ENCODE results near the gene HIBCH. TPM values are rescaled to one million over a fixed set of nuclear protein-coding genes. Genes with fewer than 3 reads are reported as not detected.

Gene HIBCH
- polyA plus RNA-seq, 2 of the 4 experiments (the other 2 are of a cell fraction) = 21.8 to 26.9 TPM

DNA sequence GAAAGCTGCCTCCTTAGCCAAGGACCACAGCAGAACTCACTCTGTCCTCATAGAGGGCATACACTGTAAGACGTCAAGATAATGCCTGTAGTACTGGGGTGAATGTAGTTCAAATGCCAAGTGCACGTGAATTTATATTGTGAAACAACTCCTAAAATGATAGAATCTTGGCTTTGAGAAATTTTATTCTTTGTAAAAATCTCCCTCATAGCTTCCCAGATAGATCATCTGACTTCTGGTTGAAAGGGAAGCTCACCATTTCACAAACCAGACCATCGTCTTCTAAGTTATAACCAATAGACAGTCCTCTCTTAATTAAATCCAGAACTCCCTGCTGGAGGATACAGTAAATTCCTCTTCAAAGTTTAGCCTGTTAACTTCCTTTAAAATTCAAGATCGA, 146.2 kb downstream of the HIBCH start:
- Histone ChIP-seq H3K9me3 (peaks cover 7% of the 10 kb centered on the region; the same call in 1 of the 3 replicates), H3K4me1 (peaks cover 7% of the 10 kb centered on the region; the same call in 1 of the 3 replicates), H3K4me3 (no peak overlapping the region), H3K4me2 (no peak overlapping the region), H3K27ac (no peak overlapping the region)
- WGBS (ENCODE audit: missing lambda C conversion rate) = 55% methylated on average over 4 of the region's 4 CpGs
- FAIRE-seq (no peak), DNase-seq (ENCODE audit: low read depth in 1 of 2, low spot score in 1 of 2) (no peak), ATAC-seq (no peak)
- ChIA-PET CTCF (no interaction called here), POLR2A (no interaction called here)
- TF ChIP-seq EHMT2 (IDR thresholded peaks at IDR 0.05; ENCODE audit: low read depth) (no peak), ZC3H11A (IDR thresholded peaks at IDR 0.05) (no peak), E2F6 (IDR thresholded peaks at IDR 0.05; ENCODE audit: borderline replicate concordance, low read depth) (no peak), BHLHE40 (IDR thresholded peaks at IDR 0.05; ENCODE audit: low read depth, low read length) (no peak), HOXB5 (CRISPR knock-in tag; IDR thresholded peaks at IDR 0.05) (no peak), EP300 (IDR thresholded peaks at IDR 0.05) (no peak), FOSB (CRISPR knock-in tag; IDR thresholded peaks at IDR 0.05) (no peak)
- TF ChIP-seq, protein P1, sequence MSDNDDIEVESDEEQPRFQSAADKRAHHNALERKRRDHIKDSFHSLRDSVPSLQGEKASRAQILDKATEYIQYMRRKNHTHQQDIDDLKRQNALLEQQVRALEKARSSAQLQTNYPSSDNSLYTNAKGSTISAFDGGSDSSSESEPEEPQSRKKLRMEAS (IDR thresholded peaks at IDR 0.05) = no peak

- no peak overlapping the region for H3K4me3 ChIP-seq
- POLR2A ChIA-PET = no interaction called here
- H3K4me2 ChIP-seq = no peak overlapping the region
- WGBS (ENCODE audit: missing lambda C conversion rate) = 22% methylated on average over 2 of the region's 2 CpGs
- TF ChIP-seq FOXS1 (CRISPR knock-in tag; IDR thresholded peaks at IDR 0.05) (no peak), EHF (CRISPR knock-in tag; IDR thresholded peaks at IDR 0.05) (no peak), HOXB5 (CRISPR knock-in tag; IDR thresholded peaks at IDR 0.05) (no peak), REST (IDR thresholded peaks at IDR 0.05) (no peak), RAD21 (conservative IDR thresholded peaks at IDR 0.05 in 1 of 2, IDR thresholded peaks at IDR 0.05 in 1 of 2) (no peak)
- no peak overlapping the region for H3K27ac ChIP-seq
- peaks cover 7% of the 10 kb centered on the region; the same call in 1 of the 3 replicates for H3K4me1 ChIP-seq
- DNase-seq (ENCODE audit: low read depth in 1 of 2, low spot score in 1 of 2) (no peak), FAIRE-seq (no peak), ATAC-seq (no peak)
- CTCF ChIA-PET = interaction anchor here (0.6 to 4.5 kb wide), 4 partner anchors 10 to 512 kb away, joined by 3 to 26 read pairs (median 4); a partner anchor contains a TSS
- H3K9me3 ChIP-seq = peaks cover 7% of the 10 kb centered on the region; the same call in 1 of the 3 replicates
These were observed 149.0 kb downstream of the HIBCH start for GRCh38 chr2:190170673-190171072.

DNA sequence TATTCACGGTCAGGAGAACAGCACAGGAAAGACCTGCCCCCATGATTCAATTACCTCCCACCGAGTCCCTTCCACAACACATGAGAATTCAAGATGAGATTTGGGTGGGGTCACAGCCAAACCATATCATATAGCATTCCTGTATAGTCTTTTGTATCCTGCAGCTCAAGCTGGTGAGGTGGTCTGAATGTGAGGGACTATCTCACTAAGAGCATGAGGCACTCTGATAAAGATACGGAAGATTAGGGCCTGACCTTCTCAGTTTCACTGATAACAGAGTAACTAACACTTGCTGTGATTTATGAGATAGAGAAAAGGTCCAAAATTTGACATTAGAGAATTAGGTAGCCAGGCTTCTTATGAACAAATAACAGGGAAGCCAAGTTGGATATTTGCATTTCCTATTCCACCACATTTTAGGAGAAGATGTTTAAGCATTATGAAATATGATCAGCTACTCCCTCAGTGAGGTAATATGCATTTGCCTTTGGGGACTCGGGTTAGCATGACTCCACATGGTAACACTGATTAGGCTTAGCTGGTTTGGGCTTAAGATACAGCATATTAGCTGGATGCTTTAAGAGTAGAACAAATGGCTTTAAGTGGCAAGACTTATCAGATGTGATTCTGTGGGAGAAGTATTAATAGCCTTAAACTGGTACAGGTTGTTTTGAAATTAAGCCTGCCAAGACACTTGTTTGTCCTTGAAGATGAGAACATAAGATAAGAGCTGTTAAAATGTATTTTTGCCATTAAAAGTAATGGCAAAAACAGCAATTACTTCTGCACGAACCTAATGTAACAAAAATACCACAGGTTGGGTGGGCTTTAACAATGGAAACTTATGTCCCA, 150.2 kb downstream of the HIBCH start:
- Histone ChIP-seq H3K4me2 (no peak overlapping the region), H3K27ac (no peak overlapping the region), H3K4me1 (peaks cover 7% of the 10 kb centered on the region; the same call in 1 of the 3 replicates), H3K9me3 (peaks cover 13% of the 10 kb centered on the region; the same call in 1 of the 3 replicates), H3K4me3 (no peak overlapping the region)
- ChIA-PET CTCF (interaction anchor here (4.5 kb wide), 1 partner anchor 11 kb away, joined by 26 read pairs; a partner anchor contains a TSS), POLR2A (no interaction called here)
- ATAC-seq = no peak
- FAIRE-seq = no peak
- no peak for DNase-seq (ENCODE audit: low read depth in 1 of 2, low spot score in 1 of 2)
- WGBS (ENCODE audit: missing lambda C conversion rate) = 46% methylated on average over 5 of the region's 5 CpGs
- TF ChIP-seq ZFP36 (IDR thresholded peaks at IDR 0.05; ENCODE audit: borderline replicate concordance, partially characterized antibody) (no peak), GATA3 (IDR thresholded peaks at IDR 0.05; ENCODE audit: borderline replicate concordance) (no peak), HMGXB4 (CRISPR knock-in tag; IDR thresholded peaks at IDR 0.05; ENCODE audit: borderline replicate concordance) (no peak), KDM5A (IDR thresholded peaks at IDR 0.05) (no peak), SMC3 (IDR thresholded peaks at IDR 0.05) (no peak), NR3C1 (IDR thresholded peaks at IDR 0.05) (no peak), POLR2AphosphoS2 (conservative IDR thresholded peaks at IDR 0.05; ENCODE audit: low read length) (no peak), RARB (CRISPR knock-in tag; IDR thresholded peaks at IDR 0.05) (no peak), REST (IDR thresholded peaks at IDR 0.05) (no peak)
- TF ChIP-seq, protein P1 (IDR thresholded peaks at IDR 0.05) = no peak

Data from A549 (cell line).